ENCODE data around the gene PMAIP1.
A peak's percentile ranks its signal among the peaks of the same experiment; 100 is the strongest.
"Not testable (repeated sequence)": the region's sequence is repeated elsewhere in the genome, so short reads cannot be mapped to it uniquely, and the experiment has no call there.

Gene PMAIP1

GRCh38 chr18:59885579-59886163 is 14.1 kb upstream of the PMAIP1 start:
- DNase-seq, result no peak

DNA sequence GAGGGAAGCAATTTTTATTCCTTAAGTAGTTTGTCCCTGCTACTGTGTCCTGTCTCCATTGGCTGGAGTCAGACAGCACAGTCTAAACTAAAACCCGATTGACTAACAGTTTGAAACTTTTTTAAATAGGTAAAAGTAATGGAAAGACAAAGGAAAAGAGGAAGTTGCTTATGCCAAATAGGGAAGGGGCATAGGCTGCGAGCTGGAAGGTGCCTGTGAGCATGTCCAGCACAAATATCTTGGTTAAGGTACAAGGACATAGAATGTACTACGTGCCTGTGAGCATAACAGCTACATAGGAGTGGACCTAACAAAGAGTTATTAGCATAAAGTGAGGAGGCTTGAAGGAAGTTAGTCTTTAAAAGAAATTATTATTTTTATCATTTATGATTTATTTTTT is 13.4 kb upstream of the PMAIP1 start:
- not testable (repeated sequence) for DNase-seq

- no peak for DNase-seq
Measured at GRCh38 chr18:59892123-59892522, 7.7 kb upstream of the PMAIP1 start.

DNA sequence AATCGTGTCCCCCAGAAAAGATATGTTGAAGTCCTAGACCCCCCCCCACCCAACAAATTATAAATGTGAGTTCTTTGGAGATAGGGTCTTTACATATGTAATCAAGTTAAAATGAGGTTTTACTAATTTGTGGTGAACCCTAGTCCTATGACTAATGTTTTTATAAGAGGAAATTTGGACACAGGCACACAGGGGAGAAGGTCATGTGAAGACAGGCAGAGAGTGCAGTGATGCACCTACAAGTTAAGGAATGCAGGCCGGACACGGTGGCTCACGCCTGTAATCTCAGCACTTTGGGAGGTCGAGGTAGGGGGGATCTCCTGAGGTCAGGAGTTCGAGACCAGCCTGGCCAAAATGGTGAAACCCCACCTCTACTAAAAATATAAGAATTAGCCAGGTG is 5.8 kb upstream of the PMAIP1 start:
- no peak for DNase-seq

- no peak for DNase-seq
Measured at GRCh38 chr18:59897321-59897954, 2.4 kb upstream of the PMAIP1 start.

DNA sequence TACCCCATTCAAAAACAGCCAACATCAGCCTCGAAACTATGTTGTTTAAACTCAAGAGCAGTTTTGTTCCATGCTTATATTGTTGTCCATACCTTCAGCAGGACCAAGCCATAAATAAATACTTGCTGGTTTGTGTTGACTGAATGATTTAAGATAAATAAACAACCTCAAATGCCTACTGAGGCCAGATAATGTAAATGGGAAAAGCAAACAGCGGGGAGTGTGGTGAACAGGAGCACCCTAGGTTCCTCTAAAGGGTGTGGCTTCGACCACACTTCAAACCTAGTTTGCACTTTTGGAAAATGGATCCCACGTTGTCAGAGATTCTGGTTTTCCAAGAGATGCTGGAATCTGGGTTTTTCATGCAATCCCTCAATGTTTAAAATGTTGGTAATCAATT is 1.7 kb upstream of the PMAIP1 start:
- no peak for DNase-seq

DNA sequence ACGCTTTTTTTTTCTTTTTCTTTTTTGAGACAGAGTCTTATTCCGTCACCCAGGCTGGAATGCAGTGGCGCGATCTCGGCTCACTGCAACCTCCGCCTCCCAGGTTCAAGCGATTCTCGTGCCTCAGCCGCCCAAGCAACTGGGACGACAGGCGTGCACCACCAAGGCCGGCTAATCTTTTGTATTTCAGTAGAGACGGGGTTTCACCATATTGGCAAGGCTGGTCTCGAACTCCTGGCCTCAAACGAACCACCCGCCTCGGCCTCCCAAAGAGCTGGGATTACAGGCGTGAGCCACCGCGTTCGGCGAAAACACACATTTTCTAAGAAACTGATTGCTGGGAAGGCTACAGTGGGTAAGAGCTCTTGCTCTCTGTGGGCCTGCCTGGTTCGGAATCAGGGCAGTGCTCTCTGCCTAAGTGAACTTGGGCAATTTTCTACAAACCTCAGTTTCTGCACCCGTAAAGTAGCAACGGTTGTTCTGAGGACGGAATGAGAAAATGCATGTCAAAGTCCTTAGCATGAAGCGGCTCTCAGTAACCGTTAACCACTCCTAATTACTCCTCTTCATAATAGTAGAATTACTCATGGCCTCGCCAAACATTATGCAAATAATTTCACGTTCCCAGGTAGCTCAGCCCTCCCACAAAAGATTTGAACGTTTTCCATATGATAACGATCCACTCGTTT is 1.0 kb upstream of the PMAIP1 start:
- no peak for DNase-seq

GRCh38 chr18:59900222-59901128 is 679 bp downstream of the PMAIP1 start:
- DNase-seq, result peak; percentile 45 to 50

GRCh38 chr18:59902131-59902992 is 2.6 kb downstream of the PMAIP1 start:
- no peak for DNase-seq

DNA sequence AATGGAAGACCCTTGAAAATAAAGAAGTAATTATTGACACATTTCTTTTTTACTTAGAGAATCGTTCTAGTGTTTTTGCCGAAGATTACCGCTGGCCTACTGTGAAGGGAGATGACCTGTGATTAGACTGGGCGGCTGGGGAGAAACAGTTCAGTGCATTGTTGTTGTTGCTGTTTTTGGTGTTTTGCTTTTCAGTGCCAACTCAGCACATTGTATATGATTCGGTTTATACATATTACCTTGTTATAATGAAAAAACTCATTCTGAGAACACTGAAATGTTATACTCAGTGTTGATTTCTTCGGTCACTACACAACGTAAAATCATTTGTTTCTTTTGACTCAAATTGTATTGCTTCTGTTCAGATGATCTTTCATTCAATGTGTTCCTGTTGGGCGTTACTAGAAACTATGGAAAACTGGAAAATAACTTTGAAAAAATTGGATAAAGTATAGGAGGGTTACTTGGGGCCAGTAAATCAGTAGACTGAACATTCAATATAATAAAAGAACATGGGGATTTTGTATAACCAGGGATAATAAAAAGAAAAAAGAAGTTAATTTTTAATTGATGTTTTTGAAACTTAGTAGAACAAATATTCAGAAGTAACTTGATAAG is 3.3 kb downstream of the PMAIP1 start:
- DNase-seq, result no peak

- DNase-seq, result no peak
Measured at GRCh38 chr18:59904011-59904601, 4.3 kb downstream of the PMAIP1 start.

DNA sequence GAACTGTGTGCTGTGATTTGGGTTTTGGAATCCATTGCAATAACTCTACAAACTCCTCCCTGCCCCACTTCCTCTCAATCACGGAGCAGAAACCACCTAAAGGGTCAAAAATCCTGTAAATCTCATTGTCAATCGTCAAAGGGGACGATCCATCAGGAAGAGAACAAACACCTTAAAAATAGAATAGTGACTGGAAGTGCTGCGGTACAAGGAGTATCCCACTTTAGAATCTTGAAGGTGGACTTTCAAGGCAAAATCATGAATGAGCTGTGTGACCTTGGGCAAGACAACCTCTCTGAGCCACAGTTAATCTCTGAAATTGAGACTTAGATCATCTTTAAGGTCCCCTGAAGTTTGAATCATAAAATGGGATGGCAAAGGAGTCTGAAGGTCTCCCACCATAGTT is 5.9 kb downstream of the PMAIP1 start:
- DNase-seq, result no peak

DNA sequence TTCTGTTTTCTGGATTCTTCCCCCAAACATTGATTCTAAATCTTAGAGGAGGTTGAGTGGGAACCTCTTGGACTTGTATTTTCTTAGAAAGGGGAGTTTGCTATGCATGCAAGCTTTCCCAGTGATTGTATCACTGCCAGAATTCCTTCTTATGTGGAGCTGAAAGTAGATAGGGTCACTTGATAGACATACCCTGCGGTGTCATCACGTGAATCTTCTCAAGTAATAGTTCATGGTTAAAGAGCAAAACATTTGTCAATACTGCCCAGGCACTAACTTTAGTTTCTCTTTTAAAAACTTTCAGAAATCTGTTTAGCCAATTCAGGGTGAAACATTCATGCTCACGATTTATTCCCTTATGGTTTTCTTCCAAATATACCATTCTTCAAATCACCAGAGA is 6.4 kb downstream of the PMAIP1 start:
- DNase-seq, result no peak

DNA sequence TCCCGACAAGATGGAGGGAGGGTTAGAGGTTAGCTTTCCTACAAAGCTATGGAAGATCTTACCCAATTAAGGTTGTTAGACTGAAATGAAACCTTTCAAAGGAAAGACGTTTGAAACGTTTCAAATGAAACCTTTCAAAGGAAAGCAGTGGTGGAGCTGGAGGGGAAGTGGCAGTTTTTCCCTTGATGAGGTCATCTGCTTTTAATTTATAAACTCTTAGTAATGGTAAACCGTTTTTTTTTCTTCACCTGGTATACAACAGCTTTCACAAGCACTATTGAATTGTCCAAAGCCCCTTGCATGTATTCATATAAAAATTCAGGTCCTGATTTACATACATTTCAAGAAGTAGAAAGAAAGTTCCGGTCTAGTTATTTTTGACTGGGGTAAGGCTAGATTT is 7.4 kb downstream of the PMAIP1 start:
- no peak for DNase-seq

GRCh38 chr18:59907660-59908059 is 7.9 kb downstream of the PMAIP1 start:
- DNase-seq, result no peak

DNA sequence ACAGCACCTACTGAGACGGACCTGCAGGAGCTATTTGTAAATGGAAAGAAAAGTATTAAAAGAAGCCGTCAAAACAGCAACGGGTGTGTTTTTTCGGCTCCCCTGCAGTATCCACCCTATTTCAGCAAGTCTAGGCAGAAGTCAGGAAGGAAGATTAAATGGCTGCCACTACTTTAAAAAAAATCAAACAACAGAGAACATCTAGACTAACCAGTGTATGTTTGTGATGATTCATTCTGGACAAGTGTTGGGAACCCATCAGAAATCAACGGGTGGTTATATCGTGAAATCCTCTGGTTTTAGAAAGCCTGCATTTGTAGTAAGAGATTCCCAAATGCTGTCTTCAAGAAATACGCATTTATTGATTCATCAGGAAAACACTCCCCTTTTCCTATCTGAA is 9.0 kb downstream of the PMAIP1 start:
- DNase-seq, result no peak

DNA sequence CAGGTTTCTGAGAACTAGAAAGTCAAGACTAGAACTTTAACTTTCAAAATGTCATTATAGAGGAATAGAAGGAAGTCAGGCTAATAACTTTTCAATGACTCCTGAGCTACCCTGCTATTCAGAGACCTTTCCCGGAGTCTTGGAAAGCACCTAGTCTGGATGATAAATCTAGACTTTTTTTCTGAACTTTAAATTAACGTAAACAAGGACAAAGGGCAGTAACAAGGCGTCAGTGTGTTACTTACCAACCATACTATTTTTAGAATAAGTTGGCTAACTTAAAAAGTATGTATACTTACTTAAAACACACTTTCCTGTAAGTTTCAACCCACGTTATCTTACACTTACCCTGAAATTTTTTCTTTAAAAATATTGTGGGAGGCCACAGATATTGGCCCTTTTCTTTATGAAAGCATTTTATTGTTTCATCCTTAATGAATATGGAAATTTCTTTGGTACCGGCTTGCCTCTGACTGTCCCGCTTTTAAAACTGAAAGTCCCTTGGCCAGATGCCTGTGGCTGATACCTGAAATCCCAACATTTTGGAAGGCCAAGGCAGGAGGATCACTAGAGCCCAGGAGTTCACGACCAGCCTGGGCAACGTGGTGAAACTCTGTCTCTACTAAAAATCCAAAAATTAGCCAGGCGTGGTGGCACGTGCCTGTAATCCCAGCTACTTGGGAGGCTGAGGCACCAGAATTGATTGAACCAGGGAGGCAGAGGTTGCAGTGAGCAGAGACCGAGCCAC is 9.7 kb downstream of the PMAIP1 start:
- no peak for DNase-seq

DNA sequence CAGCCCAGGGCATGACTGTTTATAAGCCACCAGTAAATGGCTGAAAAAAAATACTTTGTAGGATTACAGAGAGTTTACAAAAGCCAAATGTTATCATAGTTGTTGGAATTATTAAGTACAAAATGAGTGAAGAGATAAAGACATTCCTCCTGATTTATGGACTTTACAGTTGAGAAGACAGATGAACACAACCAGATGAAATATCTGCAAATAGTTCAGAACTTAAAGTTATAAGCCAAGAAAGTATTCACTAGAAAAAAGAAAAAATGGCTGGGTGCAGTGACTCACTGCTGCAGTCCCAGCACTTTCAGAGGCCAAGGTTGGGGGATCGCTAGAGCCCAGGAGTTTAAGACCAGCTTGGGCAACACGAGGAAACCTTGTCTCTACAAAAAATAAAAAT is 11.2 kb downstream of the PMAIP1 start:
- no peak for DNase-seq

DNA sequence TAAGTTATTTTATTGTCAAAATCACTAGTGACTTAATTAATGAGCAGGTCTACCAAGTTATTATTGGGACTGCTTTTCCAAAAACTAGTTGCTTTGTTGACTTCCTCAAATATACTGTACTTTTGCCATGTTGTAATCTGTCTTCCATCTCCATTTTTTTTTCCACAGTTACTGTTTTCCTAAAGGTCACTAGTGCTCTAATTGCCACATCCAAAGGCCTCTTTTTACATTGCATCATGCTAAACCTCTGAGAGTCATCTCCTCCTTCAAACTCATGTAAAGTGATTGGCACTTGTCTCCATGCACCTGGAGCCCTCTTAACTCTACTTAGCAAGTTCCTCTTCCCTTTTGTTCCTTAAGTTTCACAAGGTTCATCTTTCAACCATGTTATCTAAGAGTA is 11.8 kb downstream of the PMAIP1 start:
- no peak for DNase-seq

- DNase-seq, result no peak
Measured at GRCh38 chr18:59912007-59912550, 12.3 kb downstream of the PMAIP1 start.

- no peak for DNase-seq
Measured at GRCh38 chr18:59915606-59916005, 15.8 kb downstream of the PMAIP1 start.
